Measurements from ENCODE around the gene SNAPC2.
"Not testable (repeated sequence)": the region's sequence is repeated elsewhere in the genome, so short reads cannot be mapped to it uniquely, and the experiment has no call there.

Gene SNAPC2

DNA sequence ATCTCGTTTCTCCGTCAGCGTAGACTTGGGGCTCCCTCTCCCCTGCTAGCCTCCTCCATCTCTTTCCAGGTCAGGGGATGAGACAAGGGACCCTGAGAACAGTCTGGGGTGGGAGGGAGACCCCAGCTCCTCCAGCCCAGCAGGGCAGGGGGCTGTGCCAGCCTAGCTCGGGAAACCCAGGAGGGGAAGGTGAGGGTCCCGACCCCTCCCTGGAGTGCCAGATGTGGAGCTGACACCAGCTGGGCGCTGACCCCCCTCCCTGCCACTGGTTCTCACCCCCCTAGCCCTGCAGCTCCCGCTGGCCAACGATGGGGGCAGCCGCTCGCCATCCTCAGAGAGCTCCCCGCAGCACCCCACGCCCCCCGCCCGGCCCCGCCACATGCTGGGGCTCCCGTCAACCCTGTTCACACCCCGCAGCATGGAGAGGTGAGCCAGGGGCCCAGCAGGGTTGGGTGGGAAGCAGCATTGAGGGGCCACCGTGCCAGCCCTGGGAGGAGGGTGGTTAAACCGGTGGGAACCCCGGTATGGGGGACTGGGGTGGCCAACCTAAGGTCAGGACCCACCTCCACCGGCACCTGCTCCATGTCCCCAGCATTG, 10.6 kb upstream of the SNAPC2 start:
- DNase-seq (ENCODE audit: low read depth in 2 of 2) = no peak

DNA sequence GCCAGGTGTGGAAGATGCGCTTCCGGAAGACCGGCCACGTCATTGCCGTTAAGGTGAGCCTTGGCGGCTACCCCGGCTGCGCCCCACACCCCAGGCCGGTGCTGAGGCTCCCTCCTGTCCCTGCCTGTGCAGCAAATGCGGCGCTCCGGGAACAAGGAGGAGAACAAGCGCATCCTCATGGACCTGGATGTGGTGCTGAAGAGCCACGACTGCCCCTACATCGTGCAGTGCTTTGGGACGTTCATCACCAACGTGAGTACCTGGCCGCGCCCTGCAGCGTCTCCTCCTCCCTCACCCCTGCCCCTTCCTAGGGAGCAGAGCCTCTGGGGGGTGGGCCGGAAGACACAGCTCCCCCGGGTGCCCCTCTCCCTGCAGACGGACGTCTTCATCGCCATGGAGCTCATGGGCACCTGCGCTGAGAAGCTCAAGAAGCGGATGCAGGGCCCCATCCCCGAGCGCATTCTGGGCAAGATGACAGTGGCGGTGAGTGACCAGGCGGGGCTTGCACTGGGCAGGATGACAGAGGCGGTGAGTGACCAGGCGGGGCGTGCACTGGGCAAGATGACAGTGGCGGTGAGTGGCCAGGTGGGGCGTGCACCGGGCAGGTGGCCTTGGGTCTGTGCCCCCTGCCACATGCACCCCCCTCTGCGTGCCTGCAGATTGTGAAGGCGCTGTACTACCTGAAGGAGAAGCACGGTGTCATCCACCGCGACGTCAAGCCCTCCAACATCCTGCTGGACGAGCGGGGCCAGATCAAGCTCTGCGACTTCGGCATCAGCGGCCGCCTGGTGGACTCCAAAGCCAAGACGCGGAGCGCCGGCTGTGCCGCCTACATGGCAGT, 9.6 kb upstream of the SNAPC2 start:
- DNase-seq (ENCODE audit: low read depth in 2 of 2) = no peak

DNA sequence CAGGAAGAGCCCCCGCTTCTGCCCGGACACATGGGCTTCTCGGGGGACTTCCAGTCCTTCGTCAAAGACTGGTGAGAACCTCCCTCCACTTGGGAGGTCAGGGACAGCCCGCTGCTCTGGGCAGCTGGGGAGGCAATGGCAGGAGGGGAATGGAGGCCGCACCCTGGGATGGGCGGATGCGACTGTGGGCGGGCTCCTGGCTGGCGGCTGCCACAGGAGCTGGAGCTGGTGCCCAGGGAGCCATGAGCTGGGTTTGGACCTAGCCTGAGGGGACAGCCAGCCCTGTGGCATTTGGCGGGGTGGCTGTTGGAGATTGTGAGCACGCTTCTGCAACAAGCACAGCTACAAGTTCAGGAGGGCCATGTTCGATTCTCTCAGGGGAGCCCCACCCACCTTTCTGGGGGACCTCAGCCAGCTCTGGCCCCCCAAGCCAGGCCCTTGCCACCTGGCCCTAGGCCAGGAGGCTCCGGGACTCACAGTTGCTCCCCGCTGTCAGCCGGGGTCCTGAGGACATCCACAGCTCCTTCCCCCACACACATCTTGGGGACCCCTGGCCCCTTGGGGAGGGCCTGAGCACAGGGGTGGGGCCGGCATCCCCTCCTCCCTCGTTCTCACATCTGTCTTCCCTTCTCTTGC, 8.5 kb upstream of the SNAPC2 start:
- no peak for DNase-seq (ENCODE audit: low read depth in 2 of 2)

- no peak for DNase-seq (ENCODE audit: low read depth in 2 of 2)
Measured at GRCh38 chr19:7912144-7912696, 7.9 kb upstream of the SNAPC2 start.

GRCh38 chr19:7912697-7913564, 7.2 kb upstream of the SNAPC2 start:
- DNase-seq (ENCODE audit: low read depth in 2 of 2) = no peak

GRCh38 chr19:7913652-7914051, 6.5 kb upstream of the SNAPC2 start:
- DNase-seq (ENCODE audit: low read depth in 2 of 2) = no peak

- DNase-seq (ENCODE audit: low read depth in 2 of 2) = no peak
Measured at GRCh38 chr19:7914099-7914498, 6.0 kb upstream of the SNAPC2 start.

GRCh38 chr19:7914598-7915045, 5.5 kb upstream of the SNAPC2 start, which contains the start of gene TGFBR3L:
Gene TGFBR3L (plus strand): TSS chr19:7914830.
- no peak for DNase-seq (ENCODE audit: low read depth in 2 of 2)

GRCh38 chr19:7915250-7916102, 4.7 kb upstream of the SNAPC2 start:
- no peak for DNase-seq (ENCODE audit: low read depth in 2 of 2)

GRCh38 chr19:7916103-7916954, 3.8 kb upstream of the SNAPC2 start:
- DNase-seq (ENCODE audit: low read depth in 2 of 2) = peak; percentile 48 to 49

GRCh38 chr19:7916955-7917266, 3.2 kb upstream of the SNAPC2 start:
- no peak for DNase-seq (ENCODE audit: low read depth in 2 of 2)

GRCh38 chr19:7917267-7918061, 2.7 kb upstream of the SNAPC2 start:
- peak in 1 of 2 donors; percentile 43 for DNase-seq (ENCODE audit: low read depth in 2 of 2)

- not testable (repeated sequence) for DNase-seq (ENCODE audit: low read depth in 2 of 2)
Measured at GRCh38 chr19:7918062-7918614, 2.0 kb upstream of the SNAPC2 start.

DNA sequence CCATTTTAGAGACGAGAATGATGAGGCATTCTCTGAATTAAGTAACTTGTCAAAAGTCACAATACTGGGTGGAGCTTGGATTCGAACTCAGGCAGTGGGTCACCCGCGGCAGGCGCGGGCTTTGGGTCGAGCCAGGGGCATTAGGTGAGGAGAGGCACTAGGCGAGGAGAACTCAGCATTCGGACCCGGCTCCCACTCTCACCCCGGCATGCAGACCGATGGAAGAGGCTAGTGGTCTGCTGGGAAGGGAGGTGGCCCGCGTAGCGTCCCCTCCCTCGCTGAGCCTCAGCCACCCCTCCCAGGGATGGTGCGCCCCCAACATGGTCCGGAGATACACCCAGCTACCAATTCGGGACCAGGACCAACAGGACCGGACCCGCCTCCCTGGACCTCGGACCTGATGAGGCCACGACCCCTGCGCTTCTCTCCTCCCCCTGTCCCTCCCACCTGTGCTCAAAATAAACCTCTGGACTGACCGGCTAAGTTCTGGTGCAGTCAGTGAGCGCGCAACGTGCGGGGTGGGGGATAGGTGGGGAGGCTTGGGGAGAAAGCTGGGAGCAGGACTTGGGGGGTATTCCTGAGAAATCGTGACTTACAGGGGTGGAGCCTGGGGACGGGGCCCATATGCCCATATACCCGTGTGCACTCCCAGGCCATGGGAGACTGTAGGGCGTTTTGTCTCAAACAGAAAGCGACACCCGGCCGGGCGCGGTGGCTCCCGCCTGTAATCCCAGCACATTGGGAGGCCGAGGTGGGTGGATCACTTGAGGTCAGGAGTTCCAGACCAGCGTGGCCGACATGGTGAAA, 1.3 kb upstream of the SNAPC2 start:
- no peak for DNase-seq (ENCODE audit: low read depth in 2 of 2)

- DNase-seq (ENCODE audit: low read depth in 2 of 2) = peak; percentile 100
Measured at GRCh38 chr19:7920519-7921301, 572 bp downstream of the SNAPC2 start.

GRCh38 chr19:7921302-7921966, 1.3 kb downstream of the SNAPC2 start:
- DNase-seq (ENCODE audit: low read depth in 2 of 2) = no peak
